Endothelial cell of umbilical vein (primary cell): ENCODE data around the gene HYDIN.
"Not testable (repeated sequence)": the region's sequence is repeated elsewhere in the genome, so short reads cannot be mapped to it uniquely, and the experiment has no call there.

Source experiments
- EZH2 ChIP-seq: IDR thresholded peaks from 2 replicates; pipeline ENCODE4 v1.6.1; 2012; ENCODE audit warnings: borderline replicate concordance, low read depth, mild to moderate bottlenecking, moderate library complexity, low read length, inconsistent platforms; ENCODE audit not compliant: severe bottlenecking
- FOS ChIP-seq: IDR thresholded peaks from 2 replicates; pipeline ENCODE4 v1.6.1; 2011; ENCODE audit warnings: mild to moderate bottlenecking, low read length, moderate library complexity, borderline replicate concordance; ENCODE audit not compliant: insufficient read depth
- JUN ChIP-seq: IDR thresholded peaks from 2 replicates; pipeline ENCODE4 v1.6.1; 2011; ENCODE audit warnings: borderline replicate concordance, low read depth; ENCODE audit not compliant: insufficient read length, insufficient read depth
- POLR2A ChIP-seq: IDR thresholded peaks from 2 replicates; pipeline ENCODE4 v1.6.1; 2012; ENCODE audit warnings: low read depth, mild to moderate bottlenecking, control low read depth, low read length
- POLR2AphosphoS5 ChIP-seq: IDR thresholded peaks from 2 replicates; pipeline ENCODE4 v1.6.1; 2012; ENCODE audit warnings: low read depth, mild to moderate bottlenecking, control low read depth, low read length, moderate library complexity; ENCODE audit not compliant: insufficient read depth
- TF ChIP-seq, protein P1 (sequence below), 2 donors: IDR thresholded peaks; 1 replicate in 1 of 2; 2 replicates in 1 of 2; pipeline ENCODE4 v1.5.1; 2011; ENCODE audit warnings: low read length in 2 of 2, mild to moderate bottlenecking in 2 of 2, moderate library complexity in 2 of 2, control low read depth in 1 of 2, inconsistent platforms in 1 of 2, low read depth in 1 of 2; ENCODE audit not compliant: insufficient read depth in 1 of 2; ENCODE audit errors: extremely low read depth in 1 of 2
- TF ChIP-seq, protein P2 (sequence below): IDR thresholded peaks from 2 replicates; pipeline ENCODE4 v1.6.1; 2011; ENCODE audit not compliant: insufficient read depth, insufficient read length

DNA sequence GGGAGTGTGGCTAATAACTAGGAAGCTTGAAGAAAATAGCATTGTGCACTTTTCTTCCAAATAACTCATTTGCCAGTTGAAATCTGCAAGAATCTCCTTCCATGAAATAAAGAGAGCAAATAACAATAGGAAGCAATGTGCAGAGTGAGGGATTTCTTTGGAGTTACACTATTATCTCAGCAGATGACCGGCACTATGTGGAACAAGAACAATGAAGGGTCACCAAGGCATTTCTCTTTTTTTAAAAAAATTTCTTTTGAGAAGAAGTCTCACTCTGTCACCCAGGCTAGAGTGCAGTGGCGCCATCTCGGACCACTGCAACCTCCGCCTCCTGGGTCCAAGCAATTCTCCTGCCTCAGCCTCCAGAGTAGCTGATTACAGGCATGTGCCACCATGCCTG lies 192.1 kb downstream of the HYDIN start:
- not testable (repeated sequence) for TF ChIP-seq POLR2A, JUN, POLR2AphosphoS5, EZH2, FOS
- TF ChIP-seq, protein P1, sequence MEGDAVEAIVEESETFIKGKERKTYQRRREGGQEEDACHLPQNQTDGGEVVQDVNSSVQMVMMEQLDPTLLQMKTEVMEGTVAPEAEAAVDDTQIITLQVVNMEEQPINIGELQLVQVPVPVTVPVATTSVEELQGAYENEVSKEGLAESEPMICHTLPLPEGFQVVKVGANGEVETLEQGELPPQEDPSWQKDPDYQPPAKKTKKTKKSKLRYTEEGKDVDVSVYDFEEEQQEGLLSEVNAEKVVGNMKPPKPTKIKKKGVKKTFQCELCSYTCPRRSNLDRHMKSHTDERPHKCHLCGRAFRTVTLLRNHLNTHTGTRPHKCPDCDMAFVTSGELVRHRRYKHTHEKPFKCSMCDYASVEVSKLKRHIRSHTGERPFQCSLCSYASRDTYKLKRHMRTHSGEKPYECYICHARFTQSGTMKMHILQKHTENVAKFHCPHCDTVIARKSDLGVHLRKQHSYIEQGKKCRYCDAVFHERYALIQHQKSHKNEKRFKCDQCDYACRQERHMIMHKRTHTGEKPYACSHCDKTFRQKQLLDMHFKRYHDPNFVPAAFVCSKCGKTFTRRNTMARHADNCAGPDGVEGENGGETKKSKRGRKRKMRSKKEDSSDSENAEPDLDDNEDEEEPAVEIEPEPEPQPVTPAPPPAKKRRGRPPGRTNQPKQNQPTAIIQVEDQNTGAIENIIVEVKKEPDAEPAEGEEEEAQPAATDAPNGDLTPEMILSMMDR (IDR thresholded peaks at IDR 0.05; ENCODE audit: extremely low read depth in 1 of 2, insufficient read depth in 1 of 2, low read depth in 1 of 2, low read length in 2 of 2), result not testable (repeated sequence)
- TF ChIP-seq, protein P2, sequence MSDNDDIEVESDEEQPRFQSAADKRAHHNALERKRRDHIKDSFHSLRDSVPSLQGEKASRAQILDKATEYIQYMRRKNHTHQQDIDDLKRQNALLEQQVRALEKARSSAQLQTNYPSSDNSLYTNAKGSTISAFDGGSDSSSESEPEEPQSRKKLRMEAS, result not testable (repeated sequence)
